Fibroblast of pulmonary artery (primary cell): ENCODE data around the gene FOXF1.
A peak's percentile ranks its signal among the peaks of the same experiment; 100 is the strongest.

Experiments
- DNase-seq: peaks from one replicate; pipeline ENCODE4 v3.0.0-alpha.2; 2010; ENCODE audit warnings: low read depth
- H3K4me3 ChIP-seq: replicated peaks from 2 replicates; pipeline ENCODE4 v1.5.1; 2011; ENCODE audit warnings: low read depth, mild to moderate bottlenecking, control low read depth, low read length, moderate library complexity
- CTCF ChIP-seq: IDR thresholded peaks from 2 replicates; pipeline ENCODE4 v1.5.1; 2011; ENCODE audit warnings: mild to moderate bottlenecking, control low read depth, low read length, inconsistent platforms; ENCODE audit errors: missing control alignments

The FOXF1 gene

GRCh38 chr16:86467490-86467889, 42.8 kb upstream of the FOXF1 start:
- TF ChIP-seq CTCF, result no peak
- DNase-seq, result no peak
- H3K4me3 ChIP-seq, result no peak overlapping the region

- no peak overlapping the region for H3K4me3 ChIP-seq
- TF ChIP-seq CTCF, result no peak
- no peak for DNase-seq
Observed at GRCh38 chr16:86470964-86471363, 39.4 kb upstream of the FOXF1 start.

- no peak overlapping the region for H3K4me3 ChIP-seq
- DNase-seq, result no peak
Observed at GRCh38 chr16:86471896-86472295, 38.4 kb upstream of the FOXF1 start.

GRCh38 chr16:86472366-86472765, 38.0 kb upstream of the FOXF1 start:
- no peak for DNase-seq
- TF ChIP-seq CTCF, result no peak
- H3K4me3 ChIP-seq, result no peak overlapping the region

More at GRCh38 chr16:86471896-86472295, 38.4 kb upstream of the FOXF1 start:
- TF ChIP-seq CTCF, result no peak

- H3K4me3 ChIP-seq, result no peak overlapping the region
- no peak for DNase-seq
- TF ChIP-seq CTCF, result no peak
Observed at GRCh38 chr16:86476956-86477534, 33.3 kb upstream of the FOXF1 start.

GRCh38 chr16:86477642-86478041, 32.7 kb upstream of the FOXF1 start:
- no peak for TF ChIP-seq CTCF
- no peak overlapping the region for H3K4me3 ChIP-seq
- peak; percentile 25 for DNase-seq

GRCh38 chr16:86478779-86479178, 31.5 kb upstream of the FOXF1 start:
- H3K4me3 ChIP-seq, result no peak overlapping the region
- TF ChIP-seq CTCF, result no peak
- no peak for DNase-seq
